Heart left ventricle (tissue), 13 donors: ENCODE results near the gene EFNA2.

Experiments used
- POLR2A ChIP-seq, 2 donors: fragments of 450-650 bp; IDR thresholded peaks; one replicate each; pipeline ENCODE4 v1.6.1; 2017; ENCODE audit warnings: antibody characterized with exemption in 2 of 2, mild to moderate bottlenecking in 2 of 2, moderate library complexity in 2 of 2
- TF ChIP-seq, protein P1 (sequence below), 12 donors: fragments of 200-600 bp; sonication (generic) in 4 of 12; IDR thresholded peaks; one replicate each; pipeline versions ENCODE4 v1.5.0 to v1.8.0; 2018 to 2022; ENCODE audit warnings: antibody characterized with exemption in 12 of 12, mild to moderate bottlenecking in 5 of 12
- donor health status: ischemic (EF 13 %, LVEDD 7.1; RV severe dilation, severe dysfunction).
- donor health status: DM: no; HTN: yes; CAD: no.
- donor health status: DM: no; HTN: no; CAD: no.
- donor health status: ischemic (EF 25% LVEDD 6.9; RV normal size, moderate dysfunction).
- donor health status: ischemic (EF 25% LVEDD 5.7; RV mildly dilated, moderate dysfunction).
- donor health status: ischemic (EF 35%, LVEDD 5.7; RV mildly dilated, moderate dysfunction).
- donor health status: nonischemic (EF 11% LVEDD 7.7; RV severe dilation, severe dysfunction).
- donor health status: DM: yes; HTN: yes; CAD: no.
- donor health status: PGD.
- donor health status: ischemic (EF 29% LVEDD 5.4; RV normal size, mild dysfunction).
- donor health status: nonischemic (EF 23%, LVEDD 6.1; RV moderate dilation, normal function).

DNA sequence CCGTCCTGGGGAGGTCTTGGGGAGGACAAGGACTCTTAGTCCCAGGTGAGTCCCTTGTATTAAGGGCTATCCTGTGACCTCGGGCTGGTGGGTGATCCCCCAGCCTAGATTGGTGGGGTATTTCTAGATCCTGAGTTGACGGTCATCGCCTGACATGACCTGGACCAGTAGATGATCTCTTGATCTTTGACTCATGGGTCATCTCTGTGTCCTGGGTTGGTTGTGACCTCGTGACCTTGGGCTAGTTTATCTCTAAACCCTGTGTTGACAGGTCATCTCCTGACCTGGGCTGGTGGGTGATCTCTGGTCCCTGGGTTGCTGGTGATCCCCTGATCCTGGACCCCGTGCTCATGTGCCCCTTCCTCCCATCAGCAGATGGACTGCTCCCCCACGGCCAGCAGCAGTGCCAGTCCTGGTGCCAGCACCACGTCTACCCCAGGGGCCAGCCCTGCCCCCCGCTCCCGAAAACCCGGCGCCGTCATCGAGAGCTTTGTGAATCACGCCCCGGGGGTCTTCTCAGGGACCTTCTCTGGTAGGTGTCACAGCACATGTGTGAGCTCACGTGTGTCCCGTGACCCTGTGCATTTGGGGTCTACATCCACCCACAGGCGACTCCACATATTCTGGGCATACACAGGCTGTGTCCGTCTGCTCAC, 31.0 kb upstream of the EFNA2 start:
- TF ChIP-seq POLR2A (IDR thresholded peaks at IDR 0.05) = no peak
- TF ChIP-seq, protein P1, sequence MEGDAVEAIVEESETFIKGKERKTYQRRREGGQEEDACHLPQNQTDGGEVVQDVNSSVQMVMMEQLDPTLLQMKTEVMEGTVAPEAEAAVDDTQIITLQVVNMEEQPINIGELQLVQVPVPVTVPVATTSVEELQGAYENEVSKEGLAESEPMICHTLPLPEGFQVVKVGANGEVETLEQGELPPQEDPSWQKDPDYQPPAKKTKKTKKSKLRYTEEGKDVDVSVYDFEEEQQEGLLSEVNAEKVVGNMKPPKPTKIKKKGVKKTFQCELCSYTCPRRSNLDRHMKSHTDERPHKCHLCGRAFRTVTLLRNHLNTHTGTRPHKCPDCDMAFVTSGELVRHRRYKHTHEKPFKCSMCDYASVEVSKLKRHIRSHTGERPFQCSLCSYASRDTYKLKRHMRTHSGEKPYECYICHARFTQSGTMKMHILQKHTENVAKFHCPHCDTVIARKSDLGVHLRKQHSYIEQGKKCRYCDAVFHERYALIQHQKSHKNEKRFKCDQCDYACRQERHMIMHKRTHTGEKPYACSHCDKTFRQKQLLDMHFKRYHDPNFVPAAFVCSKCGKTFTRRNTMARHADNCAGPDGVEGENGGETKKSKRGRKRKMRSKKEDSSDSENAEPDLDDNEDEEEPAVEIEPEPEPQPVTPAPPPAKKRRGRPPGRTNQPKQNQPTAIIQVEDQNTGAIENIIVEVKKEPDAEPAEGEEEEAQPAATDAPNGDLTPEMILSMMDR (IDR thresholded peaks at IDR 0.05) = no peak
